Activated CD4-positive, alpha-beta T cell treated with anti-CD3 and anti-CD28 coated beads, Interleukin-2, amount 10 ng/mL, durations not matched to agents 24 days and 14 days (primary cell): ENCODE results near the gene PRIM1. TPM values are rescaled to one million over a fixed set of nuclear protein-coding genes. Genes with fewer than 3 reads are reported as not detected.
"Not testable (repeated sequence)": the region's sequence is repeated elsewhere in the genome, so short reads cannot be mapped to it uniquely, and the experiment has no call there.

Source experiments
- DNase-seq: peaks from one replicate; pipeline ENCODE4 v3.0.0; 2022
- H3K27ac Mint-ChIP-seq: one replicate; pipeline ENCODE4 v1.8.0; 2022; ENCODE audit warnings: mild to moderate bottlenecking, mixed read lengths
- H3K27me3 Mint-ChIP-seq: one replicate; pipeline ENCODE4 v1.8.0; 2022; ENCODE audit warnings: mixed read lengths
- H3K36me3 Mint-ChIP-seq: one replicate; pipeline ENCODE4 v1.8.0; 2022; ENCODE audit warnings: low read depth, mild to moderate bottlenecking, mixed read lengths
- H3K4me1 Mint-ChIP-seq: one replicate; pipeline ENCODE4 v1.8.0; 2021; ENCODE audit warnings: mixed read lengths
- H3K4me3 Mint-ChIP-seq: one replicate; pipeline ENCODE4 v1.8.0; 2022; ENCODE audit warnings: mild to moderate bottlenecking, moderate library complexity, mixed read lengths
- H3K9me3 Mint-ChIP-seq: one replicate; pipeline ENCODE4 v1.8.0; 2021; ENCODE audit warnings: mixed read lengths
- intact Hi-C: fragments of 100-400 bp; cut with micrococcal nuclease; formaldehyde crosslinking; loops from one replicate; pipeline ENCODE4 v1.15.1; 2023
- total RNA-seq: library from RNA; stranded (reverse); gene quantifications from 2 replicates; pipeline ENCODE4 v1.2.3, GENCODE V29; 2022

The PRIM1 gene
- total RNA-seq, 1 donor from 2014 or later = 69.2 TPM

GRCh38 chr12:56719056-56719455, 33.1 kb downstream of the PRIM1 start:
- no peaks in the 10 kb centered on the region for H3K9me3 Mint-ChIP-seq
- H3K27me3 Mint-ChIP-seq = no peaks in the 10 kb centered on the region
- peak overlapping the region; percentile 72 for H3K27ac Mint-ChIP-seq
- H3K4me3 Mint-ChIP-seq = peak overlapping the region; percentile 6
- intact Hi-C loops = no loop called here
- H3K36me3 Mint-ChIP-seq = peaks cover 85% of the 10 kb centered on the region
- no peak for DNase-seq
- H3K4me1 Mint-ChIP-seq = peaks cover 74% of the 10 kb centered on the region

DNA sequence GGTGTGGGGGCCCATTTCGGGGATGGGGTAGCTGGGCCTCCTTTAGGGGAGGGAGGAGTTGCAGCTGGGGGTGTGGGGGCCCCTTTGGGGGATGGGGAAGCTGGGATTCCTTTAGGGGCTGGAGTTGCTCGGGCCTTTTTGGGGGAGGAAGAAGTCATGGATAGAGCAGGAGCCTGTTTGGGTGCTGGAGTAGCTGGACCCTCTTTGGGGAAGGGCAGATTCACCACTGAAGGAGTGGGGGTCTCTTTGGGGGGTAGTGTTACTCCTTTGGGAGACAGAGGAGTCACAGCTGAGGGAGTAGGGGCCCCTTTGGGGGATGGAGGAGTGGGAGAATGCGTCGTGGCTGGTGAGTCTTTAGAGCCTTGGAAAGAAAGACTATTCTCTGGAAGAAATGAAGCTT, 33.5 kb downstream of the PRIM1 start:
- no peak for DNase-seq
- Mint-ChIP-seq H3K4me3 (peak overlapping the region; percentile 6), H3K27ac (peak overlapping the region; percentile 72), H3K9me3 (no peaks in the 10 kb centered on the region), H3K27me3 (no peaks in the 10 kb centered on the region), H3K36me3 (peaks cover 85% of the 10 kb centered on the region), H3K4me1 (peaks cover 71% of the 10 kb centered on the region)
- intact Hi-C loops = no loop called here

DNA sequence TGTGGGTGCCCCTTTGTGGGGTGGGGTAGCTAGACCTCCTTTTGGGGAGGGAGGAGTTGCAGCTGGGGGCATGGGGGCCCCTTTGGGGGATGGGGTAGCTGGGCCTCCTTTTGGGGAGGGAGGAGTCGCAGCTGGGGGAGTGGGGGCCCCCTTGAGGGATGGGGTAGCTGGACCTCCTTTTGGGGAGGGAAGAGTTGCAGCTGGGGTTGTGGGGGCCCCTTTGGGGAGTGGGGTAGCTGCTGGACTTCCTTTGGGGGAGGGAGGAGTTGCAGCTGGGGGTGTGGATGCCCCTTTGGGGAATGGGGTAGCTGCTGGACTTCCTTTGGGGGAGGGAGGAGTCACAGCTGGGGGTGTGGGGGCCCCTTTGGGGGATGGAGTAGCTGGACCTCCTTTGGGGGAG, 34.0 kb downstream of the PRIM1 start:
- Mint-ChIP-seq H3K36me3 (peaks cover 86% of the 10 kb centered on the region), H3K9me3 (no peaks in the 10 kb centered on the region), H3K4me3 (no peak overlapping the region), H3K27me3 (no peaks in the 10 kb centered on the region), H3K27ac (no peak overlapping the region), H3K4me1 (peaks cover 68% of the 10 kb centered on the region)
- no peak for DNase-seq
- intact Hi-C loops = no loop called here

DNA sequence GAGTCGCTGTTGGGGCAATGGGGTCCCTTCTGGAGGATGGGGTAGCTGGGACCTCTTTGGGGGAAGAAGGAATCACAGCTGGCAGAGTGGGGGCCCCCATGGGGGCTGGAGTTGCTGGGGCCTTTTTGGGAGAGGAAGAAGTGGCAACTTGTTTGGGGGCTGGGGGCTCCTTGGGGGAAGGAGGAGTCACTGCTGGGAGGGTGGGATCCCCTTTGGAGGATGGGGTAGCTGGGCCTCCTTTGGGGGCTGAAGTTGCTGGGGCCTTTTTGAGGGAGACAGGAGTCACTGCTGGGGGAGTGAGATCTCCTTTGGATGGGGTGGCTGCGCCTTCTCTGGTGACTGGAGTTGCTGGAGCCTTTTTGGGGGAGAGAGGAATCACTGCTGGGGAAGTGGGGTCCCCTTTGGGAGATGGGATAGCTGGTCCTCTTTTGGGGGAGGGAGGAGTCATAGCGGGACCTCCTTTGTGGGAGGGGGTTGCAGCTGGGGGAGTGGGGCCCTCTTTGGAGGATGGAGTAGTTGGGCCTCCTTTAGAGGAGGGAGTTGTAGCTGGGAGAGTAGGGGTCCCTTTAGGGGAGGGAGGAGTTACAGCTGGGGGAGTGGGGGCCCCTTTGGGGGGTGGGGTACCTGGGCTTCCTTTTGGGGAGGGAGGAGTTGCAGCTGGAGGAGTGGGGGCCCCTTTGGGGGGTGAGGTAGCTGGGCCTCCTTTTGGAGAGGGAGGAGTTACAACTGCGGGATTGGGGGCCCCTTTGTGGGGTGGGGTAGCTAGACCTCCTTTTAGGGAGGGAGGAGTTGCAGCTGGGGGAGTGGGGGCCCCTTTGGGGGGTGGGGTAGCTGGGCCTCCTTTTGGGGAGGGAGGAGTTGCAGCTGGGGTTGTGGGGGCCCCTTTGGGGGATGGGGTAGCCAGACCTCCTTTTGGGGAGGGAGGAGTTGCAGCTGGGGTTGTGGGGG, 34.9 kb downstream of the PRIM1 start:
- Mint-ChIP-seq H3K9me3 (no peaks in the 10 kb centered on the region), H3K27ac (peak overlapping the region; percentile 81), H3K4me3 (no peak overlapping the region)

DNA sequence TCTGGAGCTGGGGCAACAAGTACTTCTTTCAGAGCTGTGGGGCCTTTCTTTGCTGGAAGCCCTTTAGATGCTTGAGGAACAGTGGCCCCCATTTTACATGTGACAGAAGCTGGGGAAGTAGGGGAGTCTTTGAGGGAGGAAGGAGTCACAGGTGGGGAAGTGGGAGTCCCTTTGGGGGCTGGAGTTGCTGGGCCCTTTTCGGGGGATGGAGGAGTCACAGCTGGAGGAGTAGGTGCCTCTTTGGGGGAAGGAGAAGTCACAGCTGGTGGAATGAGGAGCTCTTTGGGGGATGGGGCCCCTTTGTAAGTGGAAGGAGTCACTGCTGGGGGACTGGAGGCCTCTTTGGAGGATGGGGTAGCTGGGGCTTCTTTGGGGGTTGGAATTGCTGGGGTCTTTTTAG, 35.7 kb downstream of the PRIM1 start:
- Mint-ChIP-seq H3K36me3 (peaks cover 83% of the 10 kb centered on the region), H3K4me1 (peaks cover 57% of the 10 kb centered on the region), H3K4me3 (peak overlapping the region; percentile 39), H3K9me3 (no peaks in the 10 kb centered on the region), H3K27me3 (no peaks in the 10 kb centered on the region), H3K27ac (peak overlapping the region; percentile 81)
- DNase-seq = no peak
- intact Hi-C loops = no loop called here

More for the DNA sequence above, 34.9 kb downstream of the PRIM1 start:
- Mint-ChIP-seq H3K4me1 (peaks cover 65% of the 10 kb centered on the region), H3K36me3 (peaks cover 86% of the 10 kb centered on the region), H3K27me3 (no peaks in the 10 kb centered on the region)
- intact Hi-C loops = no loop called here
- DNase-seq = no peak

DNA sequence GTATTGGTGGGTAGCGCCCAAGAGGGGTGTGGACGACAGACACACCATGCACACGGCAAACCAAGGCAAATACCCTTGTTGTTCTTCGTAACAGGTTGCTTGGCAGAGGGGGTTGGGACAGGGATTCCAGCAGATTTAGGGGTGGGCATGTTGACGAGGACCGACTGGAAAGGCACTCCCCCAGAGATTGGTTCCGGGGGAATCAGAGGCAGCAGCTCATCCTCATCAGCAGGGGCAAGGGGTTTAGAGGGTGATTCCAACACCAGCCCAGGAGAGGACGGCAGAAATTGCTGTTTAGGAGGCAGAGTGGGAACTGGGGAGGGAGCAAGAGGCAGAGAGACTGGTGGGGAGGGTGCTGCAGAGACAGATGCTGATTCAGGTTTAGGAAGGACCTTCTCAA, 36.3 kb downstream of the PRIM1 start:
- intact Hi-C loops = no loop called here
- H3K4me3 Mint-ChIP-seq = no peak overlapping the region
- H3K9me3 Mint-ChIP-seq = no peaks in the 10 kb centered on the region
- H3K4me1 Mint-ChIP-seq = peaks cover 51% of the 10 kb centered on the region
- peaks cover 83% of the 10 kb centered on the region for H3K36me3 Mint-ChIP-seq
- H3K27ac Mint-ChIP-seq = peak overlapping the region; percentile 25
- no peak for DNase-seq
- no peaks in the 10 kb centered on the region for H3K27me3 Mint-ChIP-seq

DNA sequence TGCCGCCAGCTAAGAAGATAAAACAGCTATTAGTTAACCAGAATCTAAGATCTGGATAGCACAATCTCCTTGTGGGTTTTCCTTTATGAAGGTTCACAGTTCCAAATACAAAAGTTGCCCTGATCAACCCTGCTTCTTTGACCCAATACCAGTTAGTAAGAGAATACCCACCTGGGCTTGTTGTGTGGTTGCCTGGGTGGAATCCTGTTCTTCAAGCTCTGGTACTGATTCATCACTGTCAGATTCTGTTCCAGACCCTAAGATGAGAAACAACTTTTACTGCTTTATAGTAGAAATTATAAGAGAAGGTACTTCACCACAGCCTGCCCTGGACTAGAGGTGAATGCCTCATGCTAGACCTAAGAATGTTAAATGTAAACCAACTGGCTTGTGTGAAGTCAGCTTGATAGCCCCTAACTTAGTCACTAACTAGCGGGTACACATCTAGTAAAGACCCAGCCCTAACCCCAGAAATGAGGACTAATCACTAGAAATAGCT, 37.6 kb downstream of the PRIM1 start:
- Mint-ChIP-seq H3K27me3 (no peaks in the 10 kb centered on the region), H3K27ac (no peak overlapping the region), H3K4me1 (peaks cover 37% of the 10 kb centered on the region), H3K36me3 (peaks cover 70% of the 10 kb centered on the region), H3K4me3 (no peak overlapping the region), H3K9me3 (no peaks in the 10 kb centered on the region)
- DNase-seq = no peak
- intact Hi-C loops = no loop called here

DNA sequence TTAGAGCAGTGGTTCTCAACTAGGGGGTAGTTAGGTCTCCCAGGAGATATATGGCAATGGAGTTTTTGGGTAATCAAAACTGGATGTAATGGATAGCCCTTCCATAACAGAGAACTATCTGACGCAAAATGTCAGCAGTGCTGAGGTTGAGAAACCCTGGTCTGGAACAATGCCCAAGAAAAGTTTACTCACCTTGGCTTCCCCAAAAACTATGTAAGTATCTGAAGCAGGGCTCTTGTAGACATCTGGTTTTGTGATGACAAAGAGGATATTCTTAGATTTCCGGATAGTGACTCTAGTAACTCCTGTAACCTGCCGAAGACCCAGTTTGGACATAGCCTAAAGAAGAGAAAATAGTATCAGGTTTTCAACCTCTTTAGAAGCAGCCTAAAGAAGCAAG, 38.8 kb downstream of the PRIM1 start:
- no peak for DNase-seq
- intact Hi-C loops = no loop called here
- H3K27me3 Mint-ChIP-seq = no peaks in the 10 kb centered on the region
- peaks cover 61% of the 10 kb centered on the region for H3K36me3 Mint-ChIP-seq
- no peak overlapping the region for H3K4me3 Mint-ChIP-seq
- peaks cover 28% of the 10 kb centered on the region for H3K4me1 Mint-ChIP-seq
- no peak overlapping the region for H3K27ac Mint-ChIP-seq
- no peaks in the 10 kb centered on the region for H3K9me3 Mint-ChIP-seq

- no peak for DNase-seq
- H3K27ac Mint-ChIP-seq = peak overlapping the region; percentile 43
- peaks cover 6% of the 10 kb centered on the region for H3K4me1 Mint-ChIP-seq
- H3K27me3 Mint-ChIP-seq = no peaks in the 10 kb centered on the region
- intact Hi-C loops = no loop called here
- H3K9me3 Mint-ChIP-seq = no peaks in the 10 kb centered on the region
- H3K36me3 Mint-ChIP-seq = peaks cover 37% of the 10 kb centered on the region
- H3K4me3 Mint-ChIP-seq = no peak overlapping the region
Measured at GRCh38 chr12:56709759-56710376, 42.3 kb downstream of the PRIM1 start.

- DNase-seq, H3K9me3 Mint-ChIP-seq, intact Hi-C loops, H3K27me3 Mint-ChIP-seq, H3K4me1 Mint-ChIP-seq, H3K4me3 Mint-ChIP-seq, H3K27ac Mint-ChIP-seq, H3K36me3 Mint-ChIP-seq: not testable (repeated sequence)
Measured at GRCh38 chr12:56704522-56704921, 47.6 kb downstream of the PRIM1 start.

GRCh38 chr12:56699020-56699661, 53.0 kb downstream of the PRIM1 start:
- peaks cover 2% of the 10 kb centered on the region for H3K27me3 Mint-ChIP-seq
- H3K4me1 Mint-ChIP-seq = peaks cover 4% of the 10 kb centered on the region
- H3K27ac Mint-ChIP-seq = no peak overlapping the region
- H3K36me3 Mint-ChIP-seq = no peaks in the 10 kb centered on the region
- intact Hi-C loops = no loop called here
- H3K9me3 Mint-ChIP-seq = no peaks in the 10 kb centered on the region
- DNase-seq = no peak
- H3K4me3 Mint-ChIP-seq = no peak overlapping the region

DNA sequence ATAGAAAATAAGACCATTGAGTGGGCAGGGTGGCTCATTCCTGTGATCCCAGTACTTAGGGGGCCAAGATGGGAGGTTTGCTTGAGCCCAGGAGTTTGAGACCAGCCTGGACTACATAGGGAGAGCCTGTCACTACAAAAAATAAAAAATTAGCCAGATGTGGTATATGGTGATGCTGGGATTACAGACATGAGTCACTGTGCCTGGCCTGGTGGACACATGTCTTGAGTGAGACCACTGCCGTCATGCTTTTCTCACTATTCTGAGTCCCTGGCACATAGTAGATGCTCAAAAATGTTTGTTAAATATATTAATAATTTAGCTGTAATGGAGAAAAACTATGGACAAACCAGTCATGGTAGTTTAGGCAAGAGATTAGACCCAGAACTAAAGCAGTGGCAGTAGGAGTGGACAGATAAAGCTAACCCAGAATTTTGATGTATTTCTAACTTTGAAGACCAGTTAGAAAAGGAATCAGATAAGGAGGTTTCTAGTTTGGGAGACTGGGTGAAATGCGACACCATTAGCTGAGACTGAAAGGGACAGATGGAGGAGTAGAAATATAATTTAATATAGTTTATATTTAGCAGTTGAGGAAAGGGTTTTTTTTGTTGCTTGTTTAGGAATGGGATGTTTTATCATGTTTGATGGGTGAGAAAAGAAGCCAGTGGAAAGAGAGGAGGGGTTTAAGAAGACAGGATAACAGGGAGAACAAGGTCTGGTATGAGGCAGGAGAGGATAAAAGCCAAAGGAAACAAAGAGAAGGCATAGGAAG, 56.6 kb downstream of the PRIM1 start:
- no peaks in the 10 kb centered on the region for H3K36me3 Mint-ChIP-seq
- H3K9me3 Mint-ChIP-seq = no peaks in the 10 kb centered on the region
- H3K4me3 Mint-ChIP-seq = no peak overlapping the region
- no peak for DNase-seq
- no peaks in the 10 kb centered on the region for H3K4me1 Mint-ChIP-seq
- intact Hi-C loops = no loop called here
- H3K27ac Mint-ChIP-seq = peak overlapping the region; percentile 30
- H3K27me3 Mint-ChIP-seq = no peaks in the 10 kb centered on the region

GRCh38 chr12:56694161-56694560, 58.0 kb downstream of the PRIM1 start:
- Mint-ChIP-seq H3K27ac (no peak overlapping the region), H3K4me3 (no peak overlapping the region), H3K9me3 (no peaks in the 10 kb centered on the region), H3K36me3 (no peaks in the 10 kb centered on the region), H3K27me3 (no peaks in the 10 kb centered on the region), H3K4me1 (peaks cover 2% of the 10 kb centered on the region)
- intact Hi-C loops = no loop called here
- no peak for DNase-seq
